Cardiac fibroblast (primary cell): ENCODE results near the gene MRTFB.

Experiments
- DNase-seq, 2 donors: peaks; one replicate each; pipeline versions ENCODE4 v3.0.0 to v3.0.0-alpha.2; 2010; ENCODE audit warnings: low read depth in 2 of 2
- H3K4me3 ChIP-seq, 2 donors: replicated peaks in 1 of 2; 1 replicate in 1 of 2; 2 replicates in 1 of 2; pipeline ENCODE4 v1.5.1; 2011; ENCODE audit warnings: low read depth in 2 of 2, low read length in 2 of 2, mild to moderate bottlenecking in 2 of 2, moderate library complexity in 1 of 2
- TF ChIP-seq, protein P1 (sequence below): IDR thresholded peaks from one replicate; pipeline ENCODE4 v1.5.1; 2011; ENCODE audit warnings: low read depth, mild to moderate bottlenecking, low read length, inconsistent platforms

MRTFB gene

DNA sequence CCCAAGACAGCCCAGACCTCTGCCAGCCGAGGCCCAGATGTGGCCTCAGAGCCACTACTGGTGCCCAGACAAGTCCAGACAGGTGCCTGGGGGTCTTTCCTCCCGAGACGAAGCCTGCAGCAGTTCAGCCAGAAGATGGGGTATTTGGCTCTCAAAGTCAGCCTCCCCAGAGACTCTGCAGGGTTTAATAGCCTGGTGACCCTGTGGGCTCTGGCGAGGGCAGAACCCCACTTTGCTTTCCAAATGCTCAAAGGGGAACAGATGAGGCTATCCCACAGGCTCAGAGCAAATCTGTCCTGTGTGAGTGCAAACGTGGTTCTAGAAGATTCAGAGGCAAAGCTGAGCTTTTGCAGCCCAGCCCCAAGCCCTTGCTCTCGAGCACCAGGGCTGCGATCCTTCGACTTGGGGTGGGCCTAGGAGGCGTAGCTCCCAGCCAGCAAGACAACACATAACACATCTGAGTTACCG, 236.0 kb downstream of the MRTFB start:
- H3K4me3 ChIP-seq, result no peak overlapping the region
- TF ChIP-seq, protein P1, sequence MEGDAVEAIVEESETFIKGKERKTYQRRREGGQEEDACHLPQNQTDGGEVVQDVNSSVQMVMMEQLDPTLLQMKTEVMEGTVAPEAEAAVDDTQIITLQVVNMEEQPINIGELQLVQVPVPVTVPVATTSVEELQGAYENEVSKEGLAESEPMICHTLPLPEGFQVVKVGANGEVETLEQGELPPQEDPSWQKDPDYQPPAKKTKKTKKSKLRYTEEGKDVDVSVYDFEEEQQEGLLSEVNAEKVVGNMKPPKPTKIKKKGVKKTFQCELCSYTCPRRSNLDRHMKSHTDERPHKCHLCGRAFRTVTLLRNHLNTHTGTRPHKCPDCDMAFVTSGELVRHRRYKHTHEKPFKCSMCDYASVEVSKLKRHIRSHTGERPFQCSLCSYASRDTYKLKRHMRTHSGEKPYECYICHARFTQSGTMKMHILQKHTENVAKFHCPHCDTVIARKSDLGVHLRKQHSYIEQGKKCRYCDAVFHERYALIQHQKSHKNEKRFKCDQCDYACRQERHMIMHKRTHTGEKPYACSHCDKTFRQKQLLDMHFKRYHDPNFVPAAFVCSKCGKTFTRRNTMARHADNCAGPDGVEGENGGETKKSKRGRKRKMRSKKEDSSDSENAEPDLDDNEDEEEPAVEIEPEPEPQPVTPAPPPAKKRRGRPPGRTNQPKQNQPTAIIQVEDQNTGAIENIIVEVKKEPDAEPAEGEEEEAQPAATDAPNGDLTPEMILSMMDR, result no peak
- no peak for DNase-seq

GRCh38 chr16:14307527-14308367, 236.6 kb downstream of the MRTFB start:
- TF ChIP-seq, protein P1, result no peak
- peak in 1 of 2 donors; percentile 58 for DNase-seq
- no peak overlapping the region for H3K4me3 ChIP-seq

- TF ChIP-seq, protein P1, result no peak
- no peak for DNase-seq
- no peak overlapping the region for H3K4me3 ChIP-seq
Measured at GRCh38 chr16:14308368-14308723, 237.2 kb downstream of the MRTFB start.

DNA sequence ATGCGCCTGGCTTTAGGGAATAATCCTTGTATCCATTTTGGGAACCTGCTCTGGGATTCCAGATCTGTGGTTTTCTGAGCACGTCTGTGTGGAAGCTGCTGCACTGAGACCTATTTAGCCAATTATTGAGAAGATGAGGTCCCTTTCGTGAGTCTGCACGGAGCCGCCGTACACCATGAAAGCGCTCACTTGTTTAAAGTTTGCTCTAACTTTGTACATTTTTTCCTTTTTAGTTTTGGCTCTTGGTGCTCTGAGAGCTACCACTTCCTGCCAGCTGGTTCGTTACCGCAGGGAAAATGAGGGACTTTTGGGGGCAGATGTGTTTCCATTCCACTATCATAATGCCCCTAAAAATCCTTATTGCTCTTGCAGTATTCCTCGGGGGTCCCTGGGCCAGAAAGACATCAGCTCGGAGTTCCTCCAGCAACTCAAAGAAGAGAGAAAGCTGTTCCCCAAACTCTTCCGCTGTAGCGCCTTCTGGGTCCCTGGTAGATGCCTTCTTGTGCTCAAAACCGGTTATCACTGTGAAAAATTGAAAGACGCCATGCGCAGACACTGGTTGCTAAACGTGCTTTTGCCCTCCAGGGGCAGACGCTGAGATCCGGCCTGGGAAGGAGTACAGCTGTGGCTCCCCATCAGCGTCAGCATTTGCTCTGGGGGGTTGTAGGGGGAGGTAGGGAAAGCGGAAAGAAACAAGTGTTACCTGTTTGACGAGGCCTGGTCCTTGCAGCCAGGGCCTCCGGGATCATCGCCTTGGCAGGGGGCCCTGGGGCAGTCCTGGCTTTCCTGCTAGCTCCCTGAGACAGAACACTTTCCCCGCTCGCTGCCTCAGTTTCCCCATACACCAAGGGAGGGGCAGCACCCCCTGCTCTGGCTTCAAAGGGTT, 238.1 kb downstream of the MRTFB start:
- TF ChIP-seq, protein P1, result no peak
- peak in 1 of 2 donors; percentile 14 for DNase-seq
- H3K4me3 ChIP-seq, result no peak overlapping the region

- peak; percentile 34 to 83 for DNase-seq
- no peak overlapping the region for H3K4me3 ChIP-seq
- TF ChIP-seq, protein P1, result no peak
Measured at GRCh38 chr16:14309906-14310305, 238.8 kb downstream of the MRTFB start.

DNA sequence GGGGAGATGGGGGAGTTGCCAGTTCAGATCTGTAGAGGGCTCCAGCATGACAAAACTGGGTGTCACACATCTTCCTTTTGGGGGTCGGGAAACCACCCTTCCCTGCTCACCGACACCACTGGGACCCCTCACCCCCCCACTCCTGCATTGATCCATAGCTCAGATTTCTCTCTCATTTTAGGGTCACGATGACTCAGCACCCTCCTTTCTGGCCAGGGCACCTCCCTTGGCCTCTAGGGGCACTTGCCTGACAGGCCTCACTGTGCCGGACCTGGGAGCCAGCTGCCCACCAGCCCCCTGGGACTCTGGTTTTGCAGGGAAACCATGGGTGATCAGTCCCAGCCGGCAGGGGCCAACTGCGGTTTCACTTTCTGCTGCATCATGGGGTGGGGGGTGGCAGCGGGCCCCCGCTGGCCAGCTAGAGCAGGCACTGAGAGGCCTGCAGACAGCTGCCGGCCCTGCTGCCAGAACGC, 239.4 kb downstream of the MRTFB start:
- peak; percentile 41 to 44 for DNase-seq
- H3K4me3 ChIP-seq, result no peak overlapping the region
- TF ChIP-seq, protein P1, result no peak
